Measurements from ENCODE around the gene SH2D3A.

GRCh38 chr19:6750062-6750461 lies 17.2 kb downstream of the SH2D3A start:
- TF ChIP-seq POLR2A (IDR thresholded peaks at IDR 0.05; ENCODE audit: borderline replicate concordance, extremely low read depth, insufficient read depth, insufficient read length) (no peak), EZH2phosphoT487 (IDR thresholded peaks at IDR 0.05; ENCODE audit: borderline replicate concordance) (no peak)

All from HCT116 (cell line).